ENCODE measurements around the gene NAP1L1.
"Not testable (repeated sequence)": the region's sequence is repeated elsewhere in the genome, so short reads cannot be mapped to it uniquely, and the experiment has no call there.

Gene NAP1L1

GRCh38 chr12:75990189-75990912 lies 94.1 kb downstream of the NAP1L1 start:
- TF ChIP-seq CTCF (IDR thresholded peaks at IDR 0.05; ENCODE audit: insufficient read depth, low read length, missing control alignments): no peak
- DNase-seq (ENCODE audit: low read depth, low spot score): no peak
- H3K4me3 ChIP-seq (ENCODE audit: low read depth, low read length): no peak overlapping the region
- ChIA-PET POLR2A (no interaction called here), CTCF (interaction anchor here (1.2 kb wide), 1 partner anchor 10 kb away, joined by 4 read pairs; no protein-coding TSS in a partner anchor)

GRCh38 chr12:75987709-75988108 lies 96.8 kb downstream of the NAP1L1 start:
- CTCF ChIA-PET; DNase-seq (ENCODE audit: low read depth, low spot score); POLR2A ChIA-PET; H3K4me3 ChIP-seq (ENCODE audit: low read depth, low read length): not testable (repeated sequence)

Measured in AG04449 (cell line).